ENCODE measurements around the gene RUBCN.
A peak's percentile ranks its signal among the peaks of the same experiment; 100 is the strongest.

DNA sequence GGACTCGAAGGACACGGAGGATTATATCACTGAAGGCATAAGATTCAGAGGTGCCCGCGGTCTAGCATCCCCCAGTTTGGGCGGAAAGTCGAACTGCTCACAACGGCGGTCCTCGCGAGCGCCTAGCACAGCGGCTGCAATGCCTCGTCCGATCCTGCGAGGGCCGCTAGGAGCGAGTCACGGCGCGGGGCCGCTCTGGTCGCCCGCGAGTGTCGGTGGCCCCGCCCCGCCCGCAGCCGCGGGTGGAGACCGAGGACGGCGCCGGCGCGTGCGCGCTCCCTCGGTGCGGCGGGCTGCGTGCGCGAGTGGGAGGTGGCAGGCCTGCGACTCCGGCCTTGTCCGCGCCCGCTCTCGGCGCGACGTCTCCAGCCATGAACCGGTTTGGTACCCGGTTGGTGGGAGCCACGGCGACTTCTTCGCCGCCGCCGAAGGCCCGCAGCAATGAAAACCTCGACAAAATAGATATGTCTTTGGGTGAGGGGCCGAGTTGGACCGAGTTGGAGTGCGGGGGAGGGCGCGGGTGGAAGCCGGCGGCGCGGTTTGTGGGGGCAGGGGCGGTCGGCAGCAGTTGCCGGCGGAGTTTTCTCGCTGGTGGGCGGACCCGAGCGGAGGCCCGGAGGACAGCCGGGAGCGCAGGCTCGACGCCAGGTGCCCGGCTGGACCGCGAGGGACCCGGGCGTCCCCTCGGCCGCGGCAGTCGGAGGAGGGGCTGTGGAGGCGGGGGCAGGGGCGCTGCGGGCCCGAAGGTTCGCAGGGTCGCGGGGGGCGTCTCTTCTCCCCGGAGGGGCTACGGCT, 13.1 kb upstream of the RUBCN start, which contains the start of gene FYTTD1:
- TF ChIP-seq CTCF (IDR thresholded peaks at IDR 0.05) = peak in 2 of 4 experiments; percentile 43 to 49
- TF ChIP-seq POLR2A (IDR thresholded peaks at IDR 0.05) = peak; percentile 63 to 65
- peak; percentile 79 to 94 (median 88) for TF ChIP-seq POLR2AphosphoS5 (IDR thresholded peaks at IDR 0.05)
